ENCODE measurements around the gene CD226. TPM values are rescaled to one million over a fixed set of nuclear protein-coding genes. Genes with fewer than 3 reads are reported as not detected.

CD226 gene
- total and polyA plus RNA-seq, 2 of the 4 experiments (the other 2 are of a cell fraction), result 0.29 to 1.1 TPM

- Histone ChIP-seq H3K4ac (ENCODE audit: low read depth, low read length) (no peak overlapping the region; the same call in none of the 2 replicates), H2AFZ (replicated peaks; ENCODE audit: low read length, poor library complexity) (peak overlapping the region; percentile 5), H3K4me3 (ENCODE audit: insufficient read depth, low read depth, low read length) (no peak overlapping the region), H2BK5ac (ENCODE audit: low read depth, low read length, poor library complexity, severe bottlenecking) (peak overlapping the region; percentile 29), H3K4me1 (ENCODE audit: control insufficient read depth, insufficient read depth, low read length) (peaks cover 8% of the 10 kb centered on the region), H3K4me2 (ENCODE audit: low read depth, low read length) (no peak overlapping the region), H3K27ac (ENCODE audit: insufficient read depth, low read length) (no peak overlapping the region), H2BK20ac (ENCODE audit: low read depth, low read length) (no peak overlapping the region), H3K9me3 (ENCODE audit: control insufficient read depth, insufficient read depth, low read length) (no peaks in the 10 kb centered on the region), H3K23ac (ENCODE audit: low read depth, low read length) (0 out of 2 replicates have a peak overlapping the region, but pooled peaks have one; percentile 3), H3K27me3 (ENCODE audit: control insufficient read depth, insufficient read depth, low read length) (no peaks in the 10 kb centered on the region), H4K5ac (ENCODE audit: low read depth, low read length) (peak overlapping the region; percentile 19; the same call in 1 of the 2 replicates), H3K14ac (replicated peaks; ENCODE audit: low read depth, low read length) (peak overlapping the region; percentile 66), H2BK15ac (ENCODE audit: low read depth, low read length) (no peak overlapping the region), H3K56ac (ENCODE audit: extremely low read depth, insufficient read depth, low read length) (no peak overlapping the region), H3K9ac (ENCODE audit: low read depth, low read length) (no peak overlapping the region), H3K36me3 (ENCODE audit: control insufficient read depth, insufficient read depth, low read length) (no peaks in the 10 kb centered on the region), H3K79me1 (ENCODE audit: low read depth in 1 of 2, low read length in 2 of 2) (no peaks in the 10 kb centered on the region), H2BK120ac (ENCODE audit: low read depth, low read length) (no peak overlapping the region), H4K20me1 (ENCODE audit: insufficient read depth, low read length) (no peaks in the 10 kb centered on the region), H3K9me1 (ENCODE audit: insufficient read depth, low read length) (peaks cover 12% of the 10 kb centered on the region), H3K18ac (ENCODE audit: low read depth, low read length) (peak overlapping the region; percentile 14; the same call in 1 of the 2 replicates), H4K91ac (ENCODE audit: insufficient read depth, low read depth, low read length) (no peak overlapping the region; the same call in 1 of the 2 replicates), H2AK9ac (replicated peaks; ENCODE audit: low read depth, low read length, poor library complexity) (no peak overlapping the region), H2AK5ac (ENCODE audit: low read depth, low read length) (peak overlapping the region; percentile 15; the same call in 1 of the 2 replicates), H4K8ac (ENCODE audit: low read depth in 2 of 2, low read length in 2 of 2) (peak overlapping the region in 1 of 2 experiments; percentile 21; a peak in 1 of 4 replicates)
- ChIA-PET POLR2A (ENCODE audit: unreplicated experiment) (no interaction called here), CTCF (no interaction called here)
- TF ChIP-seq FOS (IDR thresholded peaks at IDR 0.05; ENCODE audit: low read depth, low read length), result no peak
- TF ChIP-seq CEBPB (IDR thresholded peaks at IDR 0.05; ENCODE audit: low read depth, low read length), result no peak
- TF ChIP-seq NFE2L2 (IDR thresholded peaks at IDR 0.05; ENCODE audit: low read depth, low read length), result no peak
- no peak for TF ChIP-seq RAD21 (IDR thresholded peaks at IDR 0.05; ENCODE audit: low read length)
- TF ChIP-seq BHLHE40 (IDR thresholded peaks at IDR 0.05; ENCODE audit: low read depth, low read length), result no peak
- no peak for TF ChIP-seq POLR2A (IDR thresholded peaks at IDR 0.05; ENCODE audit: low read depth, low read length)
- TF ChIP-seq RFX5 (IDR thresholded peaks at IDR 0.05; ENCODE audit: low read depth, low read length), result no peak
- no peak for TF ChIP-seq RCOR1 (IDR thresholded peaks at IDR 0.05; ENCODE audit: insufficient replicate concordance, low read length)
- no peak for TF ChIP-seq MAZ (IDR thresholded peaks at IDR 0.05; ENCODE audit: borderline replicate concordance, low read depth, low read length)
- no peak for TF ChIP-seq USF2 (IDR thresholded peaks at IDR 0.05; ENCODE audit: low read depth, low read length)
- no peak for TF ChIP-seq MXI1 (IDR thresholded peaks at IDR 0.05; ENCODE audit: borderline replicate concordance, low read depth, low read length)
- no peak for TF ChIP-seq ELK1 (IDR thresholded peaks at IDR 0.05; ENCODE audit: borderline replicate concordance, low read depth, low read length)
- TF ChIP-seq, protein P1, sequence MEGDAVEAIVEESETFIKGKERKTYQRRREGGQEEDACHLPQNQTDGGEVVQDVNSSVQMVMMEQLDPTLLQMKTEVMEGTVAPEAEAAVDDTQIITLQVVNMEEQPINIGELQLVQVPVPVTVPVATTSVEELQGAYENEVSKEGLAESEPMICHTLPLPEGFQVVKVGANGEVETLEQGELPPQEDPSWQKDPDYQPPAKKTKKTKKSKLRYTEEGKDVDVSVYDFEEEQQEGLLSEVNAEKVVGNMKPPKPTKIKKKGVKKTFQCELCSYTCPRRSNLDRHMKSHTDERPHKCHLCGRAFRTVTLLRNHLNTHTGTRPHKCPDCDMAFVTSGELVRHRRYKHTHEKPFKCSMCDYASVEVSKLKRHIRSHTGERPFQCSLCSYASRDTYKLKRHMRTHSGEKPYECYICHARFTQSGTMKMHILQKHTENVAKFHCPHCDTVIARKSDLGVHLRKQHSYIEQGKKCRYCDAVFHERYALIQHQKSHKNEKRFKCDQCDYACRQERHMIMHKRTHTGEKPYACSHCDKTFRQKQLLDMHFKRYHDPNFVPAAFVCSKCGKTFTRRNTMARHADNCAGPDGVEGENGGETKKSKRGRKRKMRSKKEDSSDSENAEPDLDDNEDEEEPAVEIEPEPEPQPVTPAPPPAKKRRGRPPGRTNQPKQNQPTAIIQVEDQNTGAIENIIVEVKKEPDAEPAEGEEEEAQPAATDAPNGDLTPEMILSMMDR (conservative IDR thresholded peaks at IDR 0.05; ENCODE audit: low read depth, low read length), result no peak
- no peak for TF ChIP-seq SMC3 (IDR thresholded peaks at IDR 0.05; ENCODE audit: low read depth, low read length)
- TF ChIP-seq CHD1 (IDR thresholded peaks at IDR 0.05; ENCODE audit: low read depth, low read length), result no peak
- no peak for TF ChIP-seq MAFK (IDR thresholded peaks at IDR 0.05; ENCODE audit: low read depth, low read length)
- no TSS peak for BruUV-seq (replicated peaks)
- ATAC-seq (ENCODE audit: low read depth) (no peak), DNase-seq (no peak)
- intact Hi-C loops (cut with micrococcal nuclease), result no loop called here
- in situ Hi-C loops (cut with MboI; ENCODE audit: low sequenced_read_pairs), result no loop called here
- dilution Hi-C loops (cut with HindIII; ENCODE audit: low sequenced_read_pairs, unreplicated experiment), result no loop called here
- WGBS, 2 experiments (ENCODE audit: extremely low coverage in 2 of 2, insufficient read length in 1 of 2), result 93% methylated on average over 4 of the region's 4 CpGs; no CpG with 5 or more reads in 1 of the 2 experiments
These were observed 1.9 kb upstream of the CD226 start for GRCh38 chr18:69949538-69949936.

Measured in IMR-90 (cell line).